Dermis blood vessel endothelial cell (primary cell): ENCODE data around the gene ADCY3. TPM values are rescaled to one million over a fixed set of nuclear protein-coding genes. Genes with fewer than 3 reads are reported as not detected.
A peak's percentile ranks its signal among the peaks of the same experiment; 100 is the strongest.

Experiments
- DNase-seq: peaks from one replicate; pipeline ENCODE4 v3.0.0; 2010
- total RNA-seq: library from RNA; depleted of rRNA; stranded (reverse); fragments of >200 nt; gene quantifications from 2 replicates; pipeline ENCODE4 v1.2.3, GENCODE V29; 2014

Gene ADCY3
- total RNA-seq, 1 donor from 2014 or later: 18.2 TPM

GRCh38 chr2:24830351-24830750 lies 89.7 kb downstream of the ADCY3 start:
- DNase-seq: peak; percentile 60

GRCh38 chr2:24828238-24828996 lies 91.6 kb downstream of the ADCY3 start:
- DNase-seq: no peak

- DNase-seq: peak; percentile 94
Measured at GRCh38 chr2:24827321-24828237, 92.5 kb downstream of the ADCY3 start.

- peak; percentile 34 for DNase-seq
Measured at GRCh38 chr2:24826773-24827145, 93.3 kb downstream of the ADCY3 start.

- peak; percentile 40 for DNase-seq
Measured at GRCh38 chr2:24825883-24826772, 93.9 kb downstream of the ADCY3 start.

- peak; percentile 24 for DNase-seq
Measured at GRCh38 chr2:24824966-24825882, 94.8 kb downstream of the ADCY3 start.

- no peak for DNase-seq
Measured at GRCh38 chr2:24824071-24824588, 95.9 kb downstream of the ADCY3 start.

GRCh38 chr2:24822049-24822706 lies 97.9 kb downstream of the ADCY3 start:
- DNase-seq: no peak

- no peak for DNase-seq
Measured at GRCh38 chr2:24821433-24821891, 98.6 kb downstream of the ADCY3 start.

GRCh38 chr2:24820598-24821432 lies 99.2 kb downstream of the ADCY3 start:
- DNase-seq: no peak

- DNase-seq: no peak
Measured at GRCh38 chr2:24820175-24820513, 99.9 kb downstream of the ADCY3 start.

- DNase-seq: no peak
Measured at GRCh38 chr2:24819442-24820174, 100.4 kb downstream of the ADCY3 start.

GRCh38 chr2:24818721-24819167 lies 101.3 kb downstream of the ADCY3 start:
- DNase-seq: no peak

- DNase-seq: peak; percentile 85
Measured at GRCh38 chr2:24816884-24817283, 103.2 kb downstream of the ADCY3 start.

- DNase-seq: no peak
Measured at GRCh38 chr2:24816404-24816803, 103.6 kb downstream of the ADCY3 start.

- no peak for DNase-seq
Measured at GRCh38 chr2:24815171-24815570, 104.9 kb downstream of the ADCY3 start.

GRCh38 chr2:24814516-24814915 lies 105.5 kb downstream of the ADCY3 start:
- no peak for DNase-seq

GRCh38 chr2:24813691-24814137 lies 106.3 kb downstream of the ADCY3 start:
- no peak for DNase-seq
